ENCODE results near the gene LST1. TPM values are rescaled to one million over a fixed set of nuclear protein-coding genes. Genes with fewer than 3 reads are reported as not detected.

The LST1 gene
- total RNA-seq, 1 donor from 2014 or later = 66.6 TPM

DNA sequence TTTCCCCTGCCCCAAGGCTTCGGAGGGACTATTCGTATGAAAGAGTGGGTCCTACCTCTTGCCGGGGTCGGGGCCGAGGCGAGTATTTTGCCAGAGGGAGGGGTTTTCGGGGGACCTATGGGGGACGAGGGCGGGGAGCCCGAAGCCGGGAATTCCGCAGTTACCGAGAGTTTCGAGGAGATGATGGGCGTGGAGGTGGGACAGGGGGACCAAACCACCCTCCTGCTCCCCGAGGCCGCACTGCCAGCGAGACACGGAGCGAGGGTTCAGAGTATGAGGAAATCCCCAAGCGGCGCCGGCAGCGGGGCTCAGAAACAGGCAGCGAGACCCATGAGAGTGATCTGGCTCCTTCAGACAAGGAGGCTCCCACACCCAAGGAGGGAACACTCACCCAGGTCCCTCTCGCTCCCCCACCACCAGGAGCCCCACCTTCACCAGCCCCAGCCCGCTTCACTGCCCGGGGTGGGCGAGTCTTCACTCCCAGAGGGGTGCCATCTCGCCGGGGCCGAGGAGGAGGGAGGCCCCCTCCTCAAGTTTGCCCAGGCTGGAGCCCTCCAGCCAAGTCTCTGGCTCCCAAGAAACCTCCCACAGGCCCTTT, 45.7 kb downstream of the LST1 start:
- intact Hi-C loops (cut with micrococcal nuclease) = no loop called here
- Mint-ChIP-seq H3K9me3 (no peaks in the 10 kb centered on the region), H3K4me3 (no peak overlapping the region), H3K4me1 (ENCODE audit: low read depth) (peaks cover 9% of the 10 kb centered on the region), H3K27ac (no peak overlapping the region), H3K27me3 (ENCODE audit: insufficient read depth) (no peaks in the 10 kb centered on the region), H3K36me3 (ENCODE audit: low read depth) (peaks cover 60% of the 10 kb centered on the region)
- DNase-seq (ENCODE audit: low spot score) = no peak

DNA sequence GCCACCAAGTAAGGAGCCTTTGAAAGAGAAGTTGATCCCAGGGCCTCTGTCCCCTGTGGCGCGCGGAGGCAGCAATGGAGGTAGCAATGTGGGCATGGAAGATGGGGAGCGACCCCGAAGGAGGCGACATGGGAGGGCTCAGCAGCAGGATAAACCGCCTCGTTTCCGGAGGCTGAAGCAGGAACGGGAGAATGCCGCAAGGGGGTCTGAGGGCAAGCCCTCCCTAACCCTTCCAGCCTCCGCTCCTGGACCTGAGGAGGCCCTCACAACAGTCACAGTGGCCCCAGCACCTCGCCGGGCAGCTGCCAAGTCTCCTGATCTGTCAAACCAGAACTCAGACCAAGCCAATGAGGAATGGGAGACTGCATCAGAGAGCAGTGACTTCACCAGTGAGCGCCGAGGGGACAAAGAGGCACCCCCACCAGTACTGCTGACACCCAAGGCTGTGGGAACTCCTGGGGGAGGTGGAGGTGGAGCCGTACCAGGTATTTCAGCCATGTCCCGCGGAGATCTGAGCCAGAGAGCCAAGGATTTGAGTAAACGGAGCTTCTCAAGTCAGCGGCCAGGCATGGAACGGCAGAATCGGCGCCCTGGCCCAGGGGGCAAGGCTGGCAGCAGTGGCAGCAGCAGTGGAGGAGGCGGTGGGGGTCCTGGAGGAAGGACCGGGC, 46.3 kb downstream of the LST1 start:
- H3K36me3 Mint-ChIP-seq (ENCODE audit: low read depth) = peaks cover 60% of the 10 kb centered on the region

DNA sequence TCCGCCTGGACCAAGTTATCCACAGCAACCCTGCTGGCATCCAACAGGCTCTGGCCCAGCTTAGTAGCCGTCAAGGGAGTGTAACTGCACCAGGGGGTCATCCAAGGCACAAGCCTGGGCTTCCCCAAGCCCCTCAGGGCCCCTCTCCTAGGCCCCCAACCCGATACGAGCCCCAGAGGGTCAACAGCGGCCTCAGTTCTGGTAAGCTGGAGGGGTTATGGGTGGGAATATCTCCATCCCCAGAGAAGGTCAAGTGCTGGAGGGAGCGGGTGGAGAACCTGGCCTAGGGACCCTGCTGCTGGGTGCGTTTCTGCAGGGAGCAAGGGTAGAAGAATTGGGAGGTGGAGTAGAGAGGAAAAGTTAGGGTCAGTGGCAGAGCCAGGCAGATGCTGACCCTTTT, 47.4 kb downstream of the LST1 start:
- H3K4me1 Mint-ChIP-seq (ENCODE audit: low read depth) = no peaks in the 10 kb centered on the region
- H3K36me3 Mint-ChIP-seq (ENCODE audit: low read depth) = peaks cover 63% of the 10 kb centered on the region
- H3K27ac Mint-ChIP-seq = no peak overlapping the region
- no peak for DNase-seq (ENCODE audit: low spot score)
- intact Hi-C loops (cut with micrococcal nuclease) = no loop called here
- no peaks in the 10 kb centered on the region for H3K9me3 Mint-ChIP-seq
- no peak overlapping the region for H3K4me3 Mint-ChIP-seq
- H3K27me3 Mint-ChIP-seq (ENCODE audit: insufficient read depth) = no peaks in the 10 kb centered on the region

More for the DNA sequence above, 46.3 kb downstream of the LST1 start:
- no peak overlapping the region for H3K27ac Mint-ChIP-seq
- H3K27me3 Mint-ChIP-seq (ENCODE audit: insufficient read depth) = no peaks in the 10 kb centered on the region
- peaks cover 5% of the 10 kb centered on the region for H3K4me1 Mint-ChIP-seq (ENCODE audit: low read depth)
- H3K9me3 Mint-ChIP-seq = no peaks in the 10 kb centered on the region
- DNase-seq (ENCODE audit: low spot score) = no peak
- no peak overlapping the region for H3K4me3 Mint-ChIP-seq
- intact Hi-C loops (cut with micrococcal nuclease) = no loop called here

DNA sequence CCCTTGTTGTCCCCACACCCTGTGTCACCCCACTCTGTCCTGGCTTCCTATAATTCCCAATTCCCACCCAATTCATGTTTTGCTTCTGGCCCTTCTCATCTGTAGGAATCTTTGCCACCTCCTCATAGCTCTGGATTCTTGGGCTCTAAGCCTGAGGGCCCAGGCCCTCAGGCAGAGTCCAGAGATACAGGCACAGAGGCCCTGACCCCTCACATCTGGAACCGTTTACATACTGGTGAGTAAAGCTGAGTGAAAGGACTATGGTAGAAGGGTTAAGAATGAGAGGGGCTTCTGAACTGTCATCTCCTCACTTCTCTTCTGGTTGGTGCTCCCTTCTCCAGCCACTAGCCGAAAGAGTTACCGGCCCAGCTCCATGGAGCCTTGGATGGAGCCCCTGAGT, 48.1 kb downstream of the LST1 start:
- DNase-seq (ENCODE audit: low spot score) = no peak
- H3K27ac Mint-ChIP-seq = peak overlapping the region; percentile 45
- peaks cover 63% of the 10 kb centered on the region for H3K36me3 Mint-ChIP-seq (ENCODE audit: low read depth)
- H3K4me1 Mint-ChIP-seq (ENCODE audit: low read depth) = peaks cover 5% of the 10 kb centered on the region
- H3K4me3 Mint-ChIP-seq = no peak overlapping the region
- H3K27me3 Mint-ChIP-seq (ENCODE audit: insufficient read depth) = no peaks in the 10 kb centered on the region
- H3K9me3 Mint-ChIP-seq = no peaks in the 10 kb centered on the region
- intact Hi-C loops (cut with micrococcal nuclease) = no loop called here

DNA sequence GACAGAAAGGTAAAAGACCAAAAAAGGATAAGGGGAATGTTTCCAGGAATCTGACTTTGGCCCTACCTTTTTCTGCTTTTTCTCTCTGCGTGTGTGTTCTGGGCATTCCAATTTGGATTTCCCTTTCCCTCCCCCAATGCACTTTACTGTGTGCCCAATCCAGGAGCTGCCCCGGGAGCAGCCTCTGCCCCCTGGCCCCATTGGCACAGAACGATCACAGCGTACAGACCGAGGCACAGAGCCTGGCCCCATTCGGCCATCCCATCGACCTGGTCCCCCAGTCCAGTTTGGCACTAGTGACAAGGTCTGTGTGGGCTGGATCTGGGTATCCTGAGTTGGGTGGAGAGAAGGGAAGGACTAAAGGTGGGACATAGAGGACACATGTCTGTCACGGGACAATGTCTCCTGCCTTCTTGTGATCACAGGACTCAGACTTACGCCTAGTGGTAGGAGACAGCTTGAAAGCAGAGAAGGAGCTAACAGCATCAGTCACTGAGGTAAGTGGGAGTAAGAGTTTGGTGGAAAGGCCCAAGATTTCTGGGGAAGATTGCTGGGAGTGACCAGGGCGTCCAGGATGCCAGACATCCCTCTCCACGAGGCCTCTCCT, 49.0 kb downstream of the LST1 start:
- Mint-ChIP-seq H3K27ac (no peak overlapping the region), H3K4me1 (ENCODE audit: low read depth) (peaks cover 5% of the 10 kb centered on the region), H3K4me3 (no peak overlapping the region), H3K27me3 (ENCODE audit: insufficient read depth) (no peaks in the 10 kb centered on the region), H3K9me3 (no peaks in the 10 kb centered on the region), H3K36me3 (ENCODE audit: low read depth) (peaks cover 58% of the 10 kb centered on the region)
- no peak for DNase-seq (ENCODE audit: low spot score)
- intact Hi-C loops (cut with micrococcal nuclease) = no loop called here

- H3K27ac Mint-ChIP-seq = no peak overlapping the region
- H3K4me1 Mint-ChIP-seq (ENCODE audit: low read depth) = peaks cover 5% of the 10 kb centered on the region
- H3K36me3 Mint-ChIP-seq (ENCODE audit: low read depth) = peaks cover 56% of the 10 kb centered on the region
- H3K4me3 Mint-ChIP-seq = no peak overlapping the region
- H3K27me3 Mint-ChIP-seq (ENCODE audit: insufficient read depth) = no peaks in the 10 kb centered on the region
- DNase-seq (ENCODE audit: low spot score) = no peak
- H3K9me3 Mint-ChIP-seq = no peaks in the 10 kb centered on the region
- intact Hi-C loops (cut with micrococcal nuclease) = no loop called here
Observed at GRCh38 chr6:31636698-31637596, 50.9 kb downstream of the LST1 start.

Other genes with a start within 250 kb of the LST1 start
- gene HLA-B, start 229.1 kb upstream of the LST1 start, total RNA-seq = 3,770 and 3,814 TPM in 2 replicates
- gene MICA, start 182.7 kb upstream of the LST1 start, total RNA-seq = 11.5 and 12.4 TPM in 2 replicates
- gene MICB, start 88.1 kb upstream of the LST1 start, total RNA-seq = 36.1 and 37.5 TPM in 2 replicates
- not detected in 2 replicates for gene MCCD1, start 57.3 kb upstream of the LST1 start, total RNA-seq
- 628 and 637 TPM in 2 replicates for gene DDX39B, start 44.3 kb upstream of the LST1 start, total RNA-seq
- gene ATP6V1G2, start 39.7 kb upstream of the LST1 start, total RNA-seq = 1.2 and 1.4 TPM in 2 replicates
- gene NFKBIL1, start 38.7 kb upstream of the LST1 start, total RNA-seq = 18.2 and 18.9 TPM in 2 replicates
- gene LTA, start 14.0 kb upstream of the LST1 start, total RNA-seq = 1,021 and 1,078 TPM in 2 replicates
- gene TNF, start 10.7 kb upstream of the LST1 start, total RNA-seq = 427 and 430 TPM in 2 replicates
- gene LTB, start 3.9 kb upstream of the LST1 start, total RNA-seq = 270 and 277 TPM in 2 replicates
- 19.1 and 20.3 TPM in 2 replicates for gene NCR3, start 6.7 kb downstream of the LST1 start, total RNA-seq
- gene AIF1, start 29.0 kb downstream of the LST1 start, total RNA-seq = 55.5 and 61.5 TPM in 2 replicates
- gene PRRC2A, start 34.4 kb downstream of the LST1 start, total RNA-seq = 281 and 283 TPM in 2 replicates
- gene BAG6, start 66.4 kb downstream of the LST1 start, total RNA-seq = 319 and 323 TPM in 2 replicates
- gene APOM, start 69.6 kb downstream of the LST1 start, total RNA-seq = 1.8 and 3.7 TPM in 2 replicates
- 18.1 and 19.1 TPM in 2 replicates for gene C6orf47, start 74.5 kb downstream of the LST1 start, total RNA-seq
- 34.8 and 37.2 TPM in 2 replicates for gene GPANK1, start 78.7 kb downstream of the LST1 start, total RNA-seq
- gene CSNK2B, start 79.8 kb downstream of the LST1 start, total RNA-seq = 302 and 308 TPM in 2 replicates
- gene LY6G5B, start 83.7 kb downstream of the LST1 start, total RNA-seq = 29.5 and 35.1 TPM in 2 replicates
- gene LY6G5C, start 94.8 kb downstream of the LST1 start, total RNA-seq = 4.7 and 4.9 TPM in 2 replicates
- gene ABHD16A, start 117.0 kb downstream of the LST1 start, total RNA-seq = 45.7 and 46.5 TPM in 2 replicates
- gene LY6G6F, start 120.6 kb downstream of the LST1 start, total RNA-seq = not detected in 2 replicates
- not detected in 2 replicates for gene LY6G6D, start 129.1 kb downstream of the LST1 start, total RNA-seq
- gene LY6G6C, start 135.5 kb downstream of the LST1 start, total RNA-seq = not detected in 2 replicates
- gene MPIG6B, start 137.1 kb downstream of the LST1 start, total RNA-seq = not detected in 2 replicates
- gene DDAH2, start 143.0 kb downstream of the LST1 start, total RNA-seq = 4.9 and 5.7 TPM in 2 replicates
- 398 and 399 TPM in 2 replicates for gene CLIC1, start 150.3 kb downstream of the LST1 start, total RNA-seq
- gene MSH5, start 153.7 kb downstream of the LST1 start, total RNA-seq = 80.5 and 83.4 TPM in 2 replicates
- 16.7 and 17.0 TPM in 2 replicates for gene SAPCD1, start 176.4 kb downstream of the LST1 start, total RNA-seq
- 2.9 and 5.0 TPM in 2 replicates for gene VWA7, start 191.1 kb downstream of the LST1 start, total RNA-seq
- gene VARS1, start 209.5 kb downstream of the LST1 start, total RNA-seq = 150 and 161 TPM in 2 replicates
- gene LSM2, start 220.7 kb downstream of the LST1 start, total RNA-seq = 136 and 137 TPM in 2 replicates
- 2.2 and 2.9 TPM in 2 replicates for gene HSPA1L, start 229.0 kb downstream of the LST1 start, total RNA-seq
- 173 and 175 TPM in 2 replicates for gene HSPA1A, start 229.3 kb downstream of the LST1 start, total RNA-seq
- 152 and 155 TPM in 2 replicates for gene HSPA1B, start 241.5 kb downstream of the LST1 start, total RNA-seq

Measured in activated T-helper 1 cell treated with anti-CD3 and anti-CD28 coated beads, Interleukin-12 subunit alpha, Interleukin-12 subunit beta, Interleukin-2, Interleukin-4 antibody, amounts not matched to agents 30 ng/mL and 10 ng/mL and 1 ng/mL, durations not matched to agents 14 hours and 24 hours and 36 hours (primary cell).